DMS153 (cell line): ENCODE data around the gene GOLGA8O.
"Not testable (repeated sequence)": the region's sequence is repeated elsewhere in the genome, so short reads cannot be mapped to it uniquely, and the experiment has no call there.

ENCODE experiments used
- DNase-seq: peaks from one replicate; lab custom pipeline; 2025; lab: John Stamatoyannopoulos, UW

GOLGA8O gene

DNA sequence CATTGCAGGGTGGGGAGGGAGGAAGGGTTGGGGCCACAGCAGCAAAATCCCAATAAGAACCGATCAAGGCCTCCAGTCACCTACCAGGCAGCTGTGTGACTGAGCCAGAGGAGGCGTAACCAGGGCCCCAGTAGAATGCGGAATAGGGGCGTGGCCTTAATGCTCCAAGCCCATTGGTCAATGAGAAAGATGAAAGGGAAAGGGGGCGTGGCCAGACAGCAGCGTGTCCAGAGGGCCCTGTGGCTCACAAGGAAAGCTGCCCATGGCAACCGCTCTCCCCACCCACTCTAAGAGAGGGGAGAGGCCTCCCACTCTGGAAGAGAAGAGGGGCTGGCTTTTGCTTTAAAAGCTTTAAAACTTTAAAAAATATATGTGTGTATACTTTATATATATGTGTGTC, at the start of gene GOLGA8O:
Gene GOLGA8O, minus strand, starts transcription at position 101 of the 400 bp plus-strand sequence. Its CDS starts 98 bp downstream, at position 3.
- DNase-seq: not testable (repeated sequence)

- DNase-seq: not testable (repeated sequence)
Measured at GRCh38 chr15:32504152-32504811, 48.8 kb upstream of the GOLGA8O start.

DNA sequence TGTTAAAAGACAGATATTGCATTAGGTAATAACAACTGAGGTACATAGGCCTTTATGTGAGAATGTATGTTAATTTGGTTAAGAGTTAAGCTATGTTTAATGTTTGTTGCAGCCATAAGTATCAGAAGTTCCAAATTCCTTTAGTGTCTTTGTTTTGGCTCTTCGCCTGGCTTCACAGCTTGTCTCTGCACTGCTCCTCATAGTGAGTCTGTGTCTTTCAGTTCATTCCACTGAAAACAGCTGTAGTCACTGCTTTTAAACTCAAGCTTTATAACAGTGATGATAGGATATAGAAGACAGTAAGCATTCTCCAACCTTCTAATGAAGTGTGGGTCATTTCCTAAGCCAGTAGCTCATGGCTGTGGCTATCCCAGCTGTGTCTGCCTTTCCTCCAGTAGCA, 47.5 kb upstream of the GOLGA8O start:
- DNase-seq: not testable (repeated sequence)

DNA sequence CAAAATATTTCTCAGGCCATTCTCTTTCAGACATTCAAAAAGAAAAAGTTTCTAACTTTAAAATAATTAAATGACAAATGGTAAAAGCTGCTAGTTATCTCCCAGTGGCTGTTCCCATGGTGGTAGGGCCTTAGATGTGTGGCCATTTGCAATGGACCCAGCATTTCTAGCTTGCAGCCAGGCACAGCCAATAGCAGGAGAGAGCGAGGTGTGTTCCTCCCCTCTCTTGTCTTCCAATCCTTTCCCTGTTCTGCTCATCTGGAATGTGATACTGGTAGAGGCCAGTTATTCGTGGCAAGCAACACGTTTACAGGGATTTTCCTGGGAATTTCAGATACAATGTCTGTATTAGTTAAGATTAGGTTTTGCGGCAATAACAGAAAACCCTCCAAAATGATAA, 37.3 kb upstream of the GOLGA8O start:
- not testable (repeated sequence) for DNase-seq

DNA sequence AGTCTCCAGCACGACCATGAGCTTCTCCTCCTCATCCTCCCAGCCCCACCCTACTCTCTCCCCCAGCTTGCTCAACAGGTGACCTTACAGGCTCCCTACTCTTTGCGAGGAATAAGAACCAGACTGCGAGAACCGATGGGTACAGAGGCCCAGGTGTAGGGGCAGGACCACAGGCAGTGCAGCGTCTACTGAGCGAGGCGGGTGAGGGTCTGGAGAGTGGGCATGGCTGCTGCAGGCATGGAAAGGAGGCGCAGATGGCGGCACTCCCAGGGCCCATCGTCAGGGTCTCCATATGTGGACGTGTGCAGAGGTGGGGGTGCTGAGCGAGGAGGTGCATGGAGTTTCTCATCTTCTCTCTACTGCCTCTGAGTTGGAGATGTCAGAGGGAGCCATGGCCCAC, 31.0 kb upstream of the GOLGA8O start:
- not testable (repeated sequence) for DNase-seq

DNA sequence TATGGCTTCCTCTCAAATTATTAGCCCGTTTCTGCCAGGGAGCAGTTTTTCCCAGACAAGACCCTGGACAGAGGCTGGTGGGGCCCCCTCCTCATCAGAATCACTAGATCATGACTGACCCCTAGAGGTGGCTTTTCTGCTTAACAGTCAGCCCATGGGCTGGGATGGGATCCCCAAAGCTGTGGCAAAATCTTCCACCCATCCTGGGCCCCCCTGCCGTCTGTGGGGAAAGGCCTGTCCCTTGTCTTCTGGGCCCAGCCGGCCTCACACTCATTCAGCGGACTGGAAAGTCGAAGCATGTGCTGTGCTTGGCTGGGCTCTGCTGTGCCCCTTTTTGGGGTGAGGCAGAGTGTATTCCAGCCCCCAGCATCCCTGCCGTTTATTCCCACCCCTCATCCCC, 27.9 kb upstream of the GOLGA8O start:
- DNase-seq: not testable (repeated sequence)

DNA sequence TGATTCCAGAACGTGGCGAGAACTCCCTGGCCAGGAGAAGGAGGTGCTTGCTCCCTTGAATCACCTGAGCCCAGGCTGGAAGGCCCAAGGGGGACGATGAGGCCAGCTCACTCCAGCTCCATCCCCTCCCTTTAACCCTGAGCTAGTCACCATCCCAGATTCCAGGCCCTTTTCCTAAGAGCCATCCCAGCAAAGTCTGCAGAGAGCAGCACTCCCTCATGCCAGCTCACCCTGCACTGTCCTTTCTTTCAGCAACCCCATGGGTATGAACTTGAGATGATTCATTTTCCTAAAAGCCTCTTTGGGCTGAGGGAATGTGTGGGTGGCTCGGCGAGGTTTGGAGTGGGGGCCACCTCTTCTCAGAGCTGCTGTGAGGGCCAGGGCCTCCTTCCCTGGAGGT, 26.2 kb upstream of the GOLGA8O start:
- DNase-seq: not testable (repeated sequence)

GRCh38 chr15:32468076-32468475, 12.6 kb upstream of the GOLGA8O start:
- not testable (repeated sequence) for DNase-seq

DNA sequence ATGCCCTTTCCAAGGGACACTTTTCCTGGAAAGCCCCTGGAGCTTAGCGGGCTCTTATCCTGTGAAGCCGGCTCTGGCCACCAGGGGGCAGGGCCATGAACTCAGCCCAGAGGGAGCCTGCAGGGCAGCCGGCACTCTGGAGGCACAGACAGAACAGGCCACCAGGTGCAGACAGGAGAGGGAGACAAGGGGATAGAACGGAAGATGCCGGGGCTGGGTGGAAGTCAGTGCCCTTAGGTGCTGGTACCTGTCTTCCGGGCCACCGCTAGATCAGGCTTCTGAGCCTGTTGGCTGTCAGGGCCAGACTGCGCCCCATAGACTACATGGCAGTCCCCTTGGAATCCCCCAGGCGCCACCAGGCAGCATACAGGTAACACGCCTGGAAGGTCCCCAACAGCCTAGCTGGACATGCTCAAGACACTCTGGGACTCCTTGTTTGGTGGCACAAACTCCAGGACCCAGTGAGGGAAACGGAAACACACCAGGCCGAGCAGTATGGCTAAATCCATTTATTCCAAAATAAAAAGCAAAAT, 14.9 kb downstream of the GOLGA8O start:
- not testable (repeated sequence) for DNase-seq

GRCh38 chr15:32434102-32434963, 21.1 kb downstream of the GOLGA8O start:
- DNase-seq: not testable (repeated sequence)

- not testable (repeated sequence) for DNase-seq
Measured at GRCh38 chr15:32427635-32428034, 27.8 kb downstream of the GOLGA8O start.

GRCh38 chr15:32426511-32426910, 28.9 kb downstream of the GOLGA8O start:
- DNase-seq: not testable (repeated sequence)

DNA sequence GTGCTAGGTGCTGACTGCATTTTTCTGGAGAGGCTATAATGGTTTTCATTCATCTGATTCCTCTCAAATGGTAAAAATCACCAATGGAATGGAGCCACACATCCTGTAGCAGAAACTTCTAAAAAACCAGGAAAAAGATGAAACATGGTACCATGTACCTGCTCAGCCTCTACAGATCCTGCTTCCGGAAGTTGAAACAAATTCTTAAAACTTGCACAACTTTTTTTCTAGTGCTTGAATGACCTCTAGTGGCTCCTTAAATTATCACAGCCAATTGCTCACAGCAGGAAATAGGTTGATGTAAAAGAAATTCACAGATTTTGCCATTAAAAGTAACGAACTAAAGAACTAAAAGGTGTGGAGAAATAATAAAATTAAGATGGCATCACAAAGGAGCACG, 47.5 kb downstream of the GOLGA8O start:
- DNase-seq: not testable (repeated sequence)

DNA sequence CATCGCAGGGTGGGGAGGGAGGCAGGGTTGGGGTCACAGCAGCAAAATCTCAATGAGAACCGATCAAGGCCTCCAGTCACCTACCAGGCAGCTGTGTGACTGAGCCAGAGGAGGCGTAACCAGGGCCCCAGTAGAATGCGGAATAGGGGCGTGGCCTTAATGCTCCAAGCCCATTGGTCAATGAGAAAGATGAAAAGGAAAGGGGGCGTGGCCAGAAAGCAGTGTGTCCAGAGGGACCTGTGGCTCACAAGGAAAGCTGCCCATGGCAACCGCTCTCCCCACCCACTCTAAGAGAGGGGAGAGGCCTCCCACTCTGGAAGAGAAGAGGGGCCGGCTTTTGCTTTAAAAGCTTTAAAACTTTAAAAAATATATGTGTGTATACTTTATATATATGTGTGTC, 52.2 kb downstream of the GOLGA8O start, which contains the start of gene GOLGA8K:
Gene GOLGA8K, minus strand, starts transcription at position 101 of the 400 bp plus-strand sequence. Its CDS starts 98 bp downstream, at position 3.
- not testable (repeated sequence) for DNase-seq

DNA sequence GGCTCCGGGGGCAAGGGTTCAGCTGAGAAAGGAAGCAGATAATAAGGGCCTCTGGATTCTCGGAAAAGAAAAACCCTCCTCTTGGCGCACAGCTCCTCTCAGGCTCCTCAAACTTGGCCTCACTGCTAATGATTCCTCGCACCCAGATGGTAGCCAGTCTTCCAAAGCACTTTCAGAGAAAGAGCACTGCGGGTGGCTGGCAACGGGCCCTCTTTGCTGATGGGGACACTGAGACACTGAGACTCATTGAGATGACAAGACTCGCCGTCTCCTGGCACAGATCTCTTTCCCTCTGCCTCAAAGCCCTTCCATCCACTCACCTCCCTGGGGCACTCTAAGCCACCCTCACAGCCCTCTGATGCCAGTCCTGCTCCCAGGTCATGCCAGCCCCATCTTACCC, 58.9 kb downstream of the GOLGA8O start:
- not testable (repeated sequence) for DNase-seq
